ENCODE measurements around the gene HMGCL.

- TF ChIP-seq CTCF (conservative IDR thresholded peaks at IDR 0.05; ENCODE audit: low read depth, low read length) (no peak), EZH2phosphoT487 (IDR thresholded peaks at IDR 0.05; ENCODE audit: borderline replicate concordance, low read length) (no peak)
Measured at GRCh38 chr1:23772854-23773242, 52.4 kb downstream of the HMGCL start.

Measured in PC-3 (cell line).